Immature natural killer cell (primary cell): ENCODE data around the gene PPM1D. TPM values are rescaled to one million over a fixed set of nuclear protein-coding genes. Genes with fewer than 3 reads are reported as not detected.
"Not testable (repeated sequence)": the region's sequence is repeated elsewhere in the genome, so short reads cannot be mapped to it uniquely, and the experiment has no call there.

Experiments
- DNase-seq, 3 donors: peaks; one replicate each; pipeline ENCODE4 v3.0.0; 2022; ENCODE audit warnings: mixed read lengths in 1 of 3
- H3K27ac Mint-ChIP-seq, 6 donors: one replicate each; pipeline ENCODE4 v1.8.0; 2020; ENCODE audit warnings: mixed read lengths in 6 of 6, mild to moderate bottlenecking in 5 of 6, inconsistent platforms in 4 of 6, moderate library complexity in 3 of 6
- H3K27me3 Mint-ChIP-seq, 3 donors: one replicate each; pipeline ENCODE4 v1.8.0; 2020 to 2021; ENCODE audit warnings: low read depth in 3 of 3, mild to moderate bottlenecking in 3 of 3, mixed read lengths in 3 of 3, moderate library complexity in 3 of 3, inconsistent platforms in 1 of 3
- H3K36me3 Mint-ChIP-seq, 3 donors: one replicate each; pipeline ENCODE4 v1.8.0; 2020; ENCODE audit warnings: mixed read lengths in 3 of 3, inconsistent platforms in 2 of 3, mild to moderate bottlenecking in 2 of 3
- H3K4me1 Mint-ChIP-seq, 2 donors: one replicate each; pipeline ENCODE4 v1.8.0; 2020; ENCODE audit warnings: inconsistent platforms in 2 of 2, mild to moderate bottlenecking in 2 of 2, mixed read lengths in 2 of 2, moderate library complexity in 1 of 2
- H3K4me3 Mint-ChIP-seq, 5 donors: one replicate each; pipeline ENCODE4 v1.8.0; 2020; ENCODE audit warnings: mild to moderate bottlenecking in 5 of 5, mixed read lengths in 5 of 5, inconsistent platforms in 3 of 5, moderate library complexity in 3 of 5
- H3K9me3 Mint-ChIP-seq, 6 donors: one replicate each; pipeline ENCODE4 v1.8.0; 2020; ENCODE audit warnings: mild to moderate bottlenecking in 6 of 6, mixed read lengths in 6 of 6, inconsistent platforms in 4 of 6, moderate library complexity in 3 of 6
- polyA plus RNA-seq, 3 donors: library from polyadenylated mRNA; unstranded; fragments of 300-500 nt; fragmentation: Illumina TruSeq; gene quantifications; one replicate each; pipeline ENCODE4 v1.2.3, GENCODE V29; 2021

Gene PPM1D
- polyA plus RNA-seq, 3 donors from 2014 or later, result 8.3 to 17.3 (median 8.9) TPM

DNA sequence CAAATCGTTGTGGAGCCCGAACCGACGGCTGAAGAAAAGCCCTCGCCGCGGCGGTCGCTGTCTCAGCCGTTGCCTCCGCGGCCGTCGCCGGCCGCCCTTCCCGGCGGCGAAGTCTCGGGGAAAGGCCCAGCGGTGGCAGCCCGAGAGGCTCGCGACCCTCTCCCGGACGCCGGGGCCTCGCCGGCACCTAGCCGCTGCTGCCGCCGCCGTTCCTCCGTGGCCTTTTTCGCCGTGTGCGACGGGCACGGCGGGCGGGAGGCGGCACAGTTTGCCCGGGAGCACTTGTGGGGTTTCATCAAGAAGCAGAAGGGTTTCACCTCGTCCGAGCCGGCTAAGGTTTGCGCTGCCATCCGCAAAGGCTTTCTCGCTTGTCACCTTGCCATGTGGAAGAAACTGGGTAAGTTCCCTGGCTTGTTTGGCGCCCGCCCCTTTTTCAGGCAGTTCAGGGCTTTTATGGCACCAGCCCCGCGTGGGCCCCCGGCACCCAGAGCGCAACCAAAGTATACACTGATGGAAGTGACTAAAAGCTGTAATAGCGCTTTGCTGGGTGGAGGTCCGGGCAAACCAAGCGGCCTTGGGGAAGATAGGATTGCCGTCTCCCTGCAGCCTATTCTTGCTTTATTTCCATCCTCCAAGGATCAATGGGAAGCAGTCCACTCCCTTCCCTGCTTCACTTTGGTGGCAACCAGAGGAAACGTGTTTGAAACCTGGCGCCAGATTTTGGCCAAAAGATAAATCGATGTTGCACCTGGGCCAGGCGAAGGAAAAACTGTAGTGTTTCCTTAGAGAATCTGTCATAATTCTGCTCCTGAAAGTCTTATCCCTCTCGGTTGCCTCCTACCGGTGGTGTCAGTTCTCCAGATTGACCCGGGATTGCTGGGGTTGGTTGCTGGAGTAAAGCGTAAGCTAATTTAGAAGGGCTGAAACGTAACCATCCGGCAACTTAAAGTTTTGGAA lies 775 bp downstream of the PPM1D start:
- no peaks in the 10 kb centered on the region for H3K36me3 Mint-ChIP-seq
- H3K27me3 Mint-ChIP-seq, result peaks cover 4 to 22% (median 5%) of the 10 kb centered on the region in 3 donors
- H3K4me3 Mint-ChIP-seq, result peak overlapping the region; percentile 95 to 98 (median 96)
- peak overlapping the region; percentile 83 to 97 (median 95) for H3K27ac Mint-ChIP-seq
- peaks cover 52 to 57% of the 10 kb centered on the region in 2 donors for H3K4me1 Mint-ChIP-seq
- peak; percentile 44 to 48 (median 46) for DNase-seq
- no peaks in the 10 kb centered on the region for H3K9me3 Mint-ChIP-seq

DNA sequence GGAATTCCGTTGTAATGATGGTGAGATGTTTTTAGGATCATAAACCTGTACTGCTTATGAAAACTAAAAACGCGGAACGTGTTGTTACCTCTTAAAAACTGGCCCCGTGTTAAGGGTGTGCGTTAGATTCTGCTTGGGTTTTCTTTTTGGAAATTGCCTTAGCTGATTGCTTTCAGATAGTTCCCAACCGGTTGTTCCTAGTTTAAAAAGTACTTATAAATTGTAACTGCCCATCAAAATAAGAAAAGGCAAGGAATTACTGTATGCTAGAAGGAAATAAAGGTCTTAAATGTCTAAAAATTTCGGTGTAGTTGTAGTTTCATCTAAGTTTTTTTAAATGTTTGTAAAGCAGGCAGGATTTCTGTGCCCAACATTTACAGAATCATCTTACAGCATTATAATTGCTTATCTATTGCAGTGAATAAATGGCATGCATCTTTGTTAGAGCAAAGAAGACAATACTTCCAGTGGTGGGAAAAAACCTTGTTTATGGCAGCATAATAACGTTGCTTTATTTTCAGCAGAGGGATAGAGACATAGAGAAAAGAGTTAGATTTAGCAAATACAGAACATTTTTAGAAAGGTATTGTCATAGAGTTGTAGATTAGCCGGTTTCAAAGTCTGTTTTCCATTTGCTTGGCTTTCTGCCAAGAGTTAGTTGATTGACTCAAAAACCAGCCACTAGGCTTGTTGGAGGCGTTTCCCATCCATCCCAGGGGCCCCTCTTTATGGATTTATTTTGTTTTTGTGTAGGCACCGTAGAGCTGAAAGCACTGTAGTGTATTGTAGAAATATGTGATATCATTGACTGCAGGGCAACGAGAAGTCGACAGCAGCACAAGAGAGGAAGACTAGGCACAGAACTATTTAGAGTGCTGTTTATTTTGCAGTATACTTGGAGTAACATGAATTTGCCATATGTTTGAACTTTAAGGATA lies 1.7 kb downstream of the PPM1D start:
- peak; percentile 40 to 49 (median 45) for DNase-seq
- no peaks in the 10 kb centered on the region for H3K36me3 Mint-ChIP-seq

DNA sequence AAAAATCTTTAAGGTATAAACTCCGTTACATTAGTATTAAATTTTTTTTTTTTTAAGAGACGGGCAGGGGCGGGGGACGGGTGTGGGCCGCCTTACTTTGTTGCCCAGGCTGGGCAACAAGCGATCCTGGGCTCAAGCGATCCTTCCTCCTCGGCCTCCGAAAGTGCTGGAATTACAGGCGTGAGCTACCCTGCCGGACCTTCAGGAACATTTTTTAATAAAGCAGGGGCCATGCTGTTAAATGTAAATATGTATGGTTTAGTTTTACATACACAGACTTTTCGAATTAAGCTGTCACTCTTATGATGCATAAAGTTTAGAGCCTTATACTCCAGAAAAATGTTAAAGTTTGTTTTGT lies 2.4 kb downstream of the PPM1D start:
- peaks cover 4 to 18% (median 5%) of the 10 kb centered on the region in 3 donors for H3K27me3 Mint-ChIP-seq
- DNase-seq, result no peak
- no peaks in the 10 kb centered on the region for H3K36me3 Mint-ChIP-seq
- no peaks in the 10 kb centered on the region for H3K9me3 Mint-ChIP-seq
- H3K4me3 Mint-ChIP-seq, result peak overlapping the region; percentile 94 to 98 (median 95)
- peaks cover 57 to 68% of the 10 kb centered on the region in 2 donors for H3K4me1 Mint-ChIP-seq
- peak overlapping the region in 1 of 6 donors; percentile 97 for H3K27ac Mint-ChIP-seq

More for the DNA sequence above, 1.7 kb downstream of the PPM1D start:
- peak overlapping the region; percentile 83 to 97 (median 90) for H3K27ac Mint-ChIP-seq
- no peaks in the 10 kb centered on the region for H3K9me3 Mint-ChIP-seq
- H3K4me3 Mint-ChIP-seq, result peak overlapping the region; percentile 94 to 98 (median 95)
- peaks cover 4 to 19% (median 5%) of the 10 kb centered on the region in 3 donors for H3K27me3 Mint-ChIP-seq
- H3K4me1 Mint-ChIP-seq, result peaks cover 57 to 66% of the 10 kb centered on the region in 2 donors

DNA sequence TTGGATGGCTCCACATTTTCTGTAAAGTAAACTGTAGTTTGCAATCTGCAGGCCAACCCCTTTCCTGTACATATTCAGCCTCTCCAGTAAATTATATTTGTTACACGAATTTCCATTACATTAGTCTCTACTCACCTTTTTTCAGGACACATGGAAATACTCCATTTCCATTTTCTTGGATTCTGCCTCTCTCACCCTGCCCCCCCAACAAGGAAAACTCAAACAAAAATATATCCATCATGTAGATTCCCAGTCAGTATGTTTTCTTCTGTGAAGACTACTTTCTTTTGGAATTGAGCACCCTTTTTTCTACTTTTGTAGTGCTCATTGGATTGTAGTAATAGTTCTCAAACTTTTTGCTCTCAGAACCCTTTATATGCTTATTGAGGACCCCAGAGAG lies 2.9 kb downstream of the PPM1D start:
- H3K4me1 Mint-ChIP-seq, result peaks cover 60 to 73% of the 10 kb centered on the region in 2 donors
- no peak overlapping the region for H3K27ac Mint-ChIP-seq
- peak overlapping the region; percentile 51 to 96 (median 68) for H3K4me3 Mint-ChIP-seq
- H3K27me3 Mint-ChIP-seq, result peaks cover 4 to 17% (median 5%) of the 10 kb centered on the region in 3 donors
- DNase-seq, result no peak
- no peaks in the 10 kb centered on the region for H3K9me3 Mint-ChIP-seq
- H3K36me3 Mint-ChIP-seq, result no peaks in the 10 kb centered on the region

DNA sequence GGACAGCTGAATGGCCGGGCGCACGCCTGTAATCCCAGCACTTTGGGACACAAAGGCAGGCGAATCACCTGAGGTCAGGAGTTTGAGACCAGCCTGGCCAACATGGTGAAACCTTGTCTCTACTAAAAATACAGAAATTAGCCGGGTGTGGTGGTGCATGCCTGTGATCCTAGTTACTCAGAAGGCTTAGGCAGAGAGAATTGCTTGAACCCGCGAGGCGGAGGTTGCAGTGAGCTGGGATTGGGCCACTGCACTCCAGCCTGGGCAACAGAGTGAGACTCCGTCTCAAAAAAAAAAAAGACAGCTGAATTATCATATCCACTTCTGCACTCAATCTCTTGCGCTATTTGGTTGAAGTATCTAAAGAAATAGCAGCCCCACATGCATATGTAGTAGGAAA lies 3.5 kb downstream of the PPM1D start:
- peak overlapping the region in 3 of 5 donors; percentile 2 to 36 (median 13) for H3K4me3 Mint-ChIP-seq
- not testable (repeated sequence) for H3K9me3 Mint-ChIP-seq, H3K27ac Mint-ChIP-seq, DNase-seq, H3K36me3 Mint-ChIP-seq
- H3K4me1 Mint-ChIP-seq, result peaks cover 56 to 74% of the 10 kb centered on the region in 2 donors
- peaks cover 4 to 17% (median 5%) of the 10 kb centered on the region in 3 donors for H3K27me3 Mint-ChIP-seq

DNA sequence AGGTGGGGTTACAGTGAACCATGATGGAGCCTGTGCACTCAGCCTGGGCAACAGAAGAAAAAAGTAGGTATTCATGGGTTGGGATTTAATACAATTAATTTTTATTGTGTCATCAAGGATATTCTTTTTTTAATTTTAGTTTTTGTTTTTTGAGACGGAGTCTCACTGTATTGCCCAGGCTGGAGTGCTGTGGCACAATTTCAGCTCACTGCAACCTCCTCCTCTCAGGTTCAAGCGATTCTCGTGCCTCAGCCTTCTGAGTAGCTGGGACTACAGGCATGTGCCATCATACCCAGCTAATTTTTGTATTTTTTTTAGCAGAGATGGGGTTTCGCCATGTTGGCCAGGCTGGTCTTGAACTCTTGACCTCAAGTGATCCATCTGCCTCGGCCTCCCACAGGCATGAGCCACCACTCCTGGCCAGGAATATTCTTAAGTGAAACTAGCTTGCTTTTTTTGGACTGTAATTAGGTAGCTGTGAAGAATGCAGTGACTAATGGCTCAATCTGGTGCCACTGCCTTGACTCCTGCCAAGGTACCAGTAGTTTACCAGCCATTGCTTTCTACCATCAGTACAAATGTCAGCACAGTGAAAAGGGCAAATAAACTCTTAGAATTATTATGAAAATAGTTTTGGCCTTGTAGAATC lies 4.8 kb downstream of the PPM1D start:
- no peak for DNase-seq
- no peaks in the 10 kb centered on the region for H3K9me3 Mint-ChIP-seq
- peaks cover 3 to 9% (median 5%) of the 10 kb centered on the region in 3 donors for H3K27me3 Mint-ChIP-seq
- H3K36me3 Mint-ChIP-seq, result no peaks in the 10 kb centered on the region
- H3K4me1 Mint-ChIP-seq, result peaks cover 47 to 65% of the 10 kb centered on the region in 2 donors
- H3K4me3 Mint-ChIP-seq, result no peak overlapping the region
- H3K27ac Mint-ChIP-seq, result peak overlapping the region in 1 of 6 donors; percentile 46

DNA sequence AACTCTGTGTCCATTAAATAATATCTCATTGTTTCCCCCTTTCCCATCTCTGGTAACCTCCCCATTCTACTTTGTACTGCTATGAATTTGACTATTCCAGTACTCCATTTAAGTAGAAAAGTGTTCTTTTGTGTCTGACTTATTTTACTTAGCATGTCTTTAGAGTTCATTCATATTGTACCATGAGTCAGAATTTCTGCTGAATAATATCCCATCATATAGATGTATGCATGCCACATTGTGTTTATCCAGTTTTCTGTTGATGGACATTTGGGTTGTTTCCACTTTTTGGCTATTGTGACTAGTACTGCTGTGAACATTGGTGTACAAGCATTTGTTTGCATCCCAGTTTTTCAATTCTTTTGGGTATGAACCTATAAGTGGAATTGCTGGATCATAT lies 6.0 kb downstream of the PPM1D start:
- Mint-ChIP-seq H3K9me3 (no peaks in the 10 kb centered on the region), H3K36me3 (no peaks in the 10 kb centered on the region), H3K4me1 (peaks cover 50 to 67% of the 10 kb centered on the region in 2 donors), H3K27ac (peak overlapping the region in 1 of 6 donors; percentile 32), H3K4me3 (no peak overlapping the region), H3K27me3 (peaks cover 0 to 2% (median 0%) of the 10 kb centered on the region in 3 donors)
- DNase-seq, result no peak

DNA sequence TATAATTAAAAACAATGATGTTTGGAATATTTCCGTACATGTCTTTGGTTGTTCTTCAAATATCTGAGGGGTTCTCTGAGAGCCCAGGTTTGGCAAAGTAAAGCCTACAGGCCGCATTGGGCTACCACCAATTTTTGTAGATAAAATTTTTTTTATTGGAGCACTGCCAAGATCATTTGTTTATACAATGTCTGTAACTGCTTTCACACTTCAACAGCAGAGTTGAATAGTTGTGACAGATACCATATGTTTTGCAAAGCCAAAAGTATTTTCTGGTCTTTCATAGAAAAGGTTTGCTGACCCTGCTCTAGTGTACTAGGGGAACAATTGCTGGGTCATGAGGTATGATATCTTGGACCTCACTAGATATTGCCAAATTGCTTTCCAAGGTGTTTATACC lies 10.5 kb downstream of the PPM1D start:
- H3K4me3 Mint-ChIP-seq, result no peak overlapping the region
- H3K27me3 Mint-ChIP-seq, result peaks cover 0 to 1% (median 0%) of the 10 kb centered on the region in 3 donors
- H3K9me3 Mint-ChIP-seq, result no peaks in the 10 kb centered on the region
- H3K36me3 Mint-ChIP-seq, result peaks cover 0 to 3% (median 0%) of the 10 kb centered on the region in 3 donors
- no peak overlapping the region for H3K27ac Mint-ChIP-seq
- no peak for DNase-seq
- H3K4me1 Mint-ChIP-seq, result peaks cover 25 to 47% of the 10 kb centered on the region in 2 donors

DNA sequence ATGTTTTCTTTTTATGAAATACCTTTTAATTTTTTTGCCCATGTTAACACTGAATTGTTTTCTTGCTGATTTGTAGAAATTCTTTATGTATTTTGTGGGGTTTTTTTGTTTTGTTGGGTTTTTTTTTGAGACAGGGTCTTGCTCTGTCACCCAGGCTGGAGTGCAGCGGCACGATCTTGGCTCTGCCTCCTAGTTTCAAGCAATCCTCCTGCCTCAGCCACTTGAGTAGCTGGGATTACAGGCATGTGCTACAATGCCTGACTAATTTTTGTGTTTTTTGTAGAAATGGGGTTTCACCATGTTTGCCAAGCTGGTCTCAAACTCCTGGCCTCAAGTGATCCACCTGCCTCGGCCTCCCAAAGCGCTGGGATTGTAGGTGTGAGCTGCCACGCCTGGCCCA lies 11.3 kb downstream of the PPM1D start:
- H3K27ac Mint-ChIP-seq, H3K9me3 Mint-ChIP-seq, H3K36me3 Mint-ChIP-seq, H3K4me3 Mint-ChIP-seq, H3K27me3 Mint-ChIP-seq, DNase-seq: not testable (repeated sequence)
- H3K4me1 Mint-ChIP-seq, result peaks cover 20 to 40% of the 10 kb centered on the region in 2 donors

DNA sequence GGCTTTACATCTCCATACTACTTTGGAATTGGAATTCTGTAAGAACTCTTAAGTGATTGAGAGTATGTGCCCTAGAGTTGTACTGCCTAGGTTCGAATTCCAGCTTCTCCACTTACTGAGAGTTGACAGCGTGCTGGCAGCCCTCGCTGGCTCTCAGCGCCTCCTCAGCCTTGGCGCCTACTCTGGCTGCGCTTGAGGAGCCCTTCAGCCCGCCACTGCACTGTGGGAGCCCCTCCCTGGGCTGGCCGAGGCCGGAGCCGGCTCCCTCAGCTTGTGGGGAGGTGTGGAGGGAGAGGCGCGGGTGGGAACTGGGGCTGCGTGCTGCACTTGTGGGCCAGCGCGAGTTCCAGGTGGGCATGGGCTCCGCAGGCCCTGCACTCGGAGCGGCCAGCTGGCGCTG lies 13.3 kb downstream of the PPM1D start:
- H3K4me1 Mint-ChIP-seq, result peaks cover 22 to 34% of the 10 kb centered on the region in 2 donors

DNA sequence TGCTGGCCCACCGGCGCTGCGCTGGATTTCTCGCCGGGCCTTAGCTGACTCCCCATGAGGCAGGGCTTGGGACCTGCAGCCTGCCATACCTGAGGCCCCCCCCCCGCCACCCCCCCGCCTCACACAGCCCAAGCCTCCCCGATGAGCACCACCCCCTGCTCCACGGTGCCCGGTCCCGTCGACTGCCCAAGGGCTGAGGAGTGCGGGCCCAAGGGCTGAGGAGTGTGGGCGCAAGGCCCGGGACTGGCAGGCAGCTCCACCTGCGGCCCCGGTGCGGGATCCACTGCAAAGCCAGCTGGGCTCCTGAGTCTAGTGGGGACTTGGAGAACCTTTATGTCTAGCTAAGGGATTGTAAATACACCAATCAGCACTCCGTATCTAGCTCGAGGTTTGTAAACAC lies 13.8 kb downstream of the PPM1D start:
- DNase-seq, H3K27me3 Mint-ChIP-seq, H3K9me3 Mint-ChIP-seq, H3K27ac Mint-ChIP-seq, H3K4me3 Mint-ChIP-seq, H3K36me3 Mint-ChIP-seq: not testable (repeated sequence)
- peaks cover 26 to 39% of the 10 kb centered on the region in 2 donors for H3K4me1 Mint-ChIP-seq

More for the DNA sequence above, 13.3 kb downstream of the PPM1D start:
- Mint-ChIP-seq H3K4me3 (no peak overlapping the region), H3K36me3 (peaks cover 0 to 3% (median 0%) of the 10 kb centered on the region in 3 donors), H3K9me3 (no peaks in the 10 kb centered on the region), H3K27me3 (peaks cover 0 to 1% (median 0%) of the 10 kb centered on the region in 3 donors), H3K27ac (no peak overlapping the region)
- DNase-seq, result no peak

DNA sequence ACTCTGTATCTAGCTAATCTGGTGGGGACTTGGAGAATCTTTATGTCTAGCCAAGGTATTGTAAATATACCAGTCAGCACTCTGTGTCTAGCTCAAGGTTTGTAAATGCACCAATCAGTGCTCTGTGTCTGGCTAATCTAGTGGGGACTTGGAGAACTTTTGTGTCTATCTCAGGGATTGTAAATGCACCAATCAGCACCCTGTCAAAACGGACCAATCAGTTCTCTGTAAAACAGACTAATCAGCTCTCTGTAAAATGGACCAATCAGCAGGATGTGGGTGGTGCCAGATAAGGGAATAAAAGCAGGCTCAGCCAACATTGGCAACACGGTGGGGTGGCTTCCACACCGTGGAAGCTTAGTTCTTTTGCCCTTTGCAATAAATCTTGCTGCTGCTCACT lies 14.3 kb downstream of the PPM1D start:
- Mint-ChIP-seq H3K27ac (peak overlapping the region in 1 of 6 donors; percentile 57), H3K4me1 (peaks cover 31 to 44% of the 10 kb centered on the region in 2 donors)
- not testable (repeated sequence) for H3K4me3 Mint-ChIP-seq

DNA sequence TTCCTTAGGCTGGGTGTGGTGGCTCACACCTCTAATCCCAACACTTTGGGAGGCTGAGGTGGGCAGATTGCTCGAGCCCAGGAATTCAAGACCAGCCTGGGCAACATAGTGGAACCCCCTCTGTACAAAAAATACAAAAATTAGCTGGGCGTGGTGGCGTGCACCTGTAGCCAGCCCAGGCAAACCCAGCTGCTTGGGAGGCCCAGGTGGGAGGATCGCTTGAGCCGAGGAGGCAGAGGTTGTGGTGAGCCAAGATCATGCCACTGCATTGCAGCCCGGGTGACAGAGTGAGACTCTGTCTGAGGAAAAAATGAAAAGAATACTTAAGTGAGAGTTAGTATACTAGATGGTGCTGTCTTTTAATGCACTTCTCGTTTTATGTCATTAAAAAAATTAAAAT lies 15.1 kb downstream of the PPM1D start:
- H3K36me3 Mint-ChIP-seq, result peaks cover 0 to 3% (median 0%) of the 10 kb centered on the region in 3 donors
- H3K4me1 Mint-ChIP-seq, result peaks cover 35 to 50% of the 10 kb centered on the region in 2 donors
- no peak overlapping the region for H3K27ac Mint-ChIP-seq
- no peaks in the 10 kb centered on the region for H3K9me3 Mint-ChIP-seq
- peaks cover 0 to 1% (median 0%) of the 10 kb centered on the region in 3 donors for H3K27me3 Mint-ChIP-seq
- no peak for DNase-seq
- H3K4me3 Mint-ChIP-seq, result no peak overlapping the region

More for the DNA sequence above, 14.3 kb downstream of the PPM1D start:
- DNase-seq, H3K9me3 Mint-ChIP-seq, H3K27me3 Mint-ChIP-seq, H3K36me3 Mint-ChIP-seq: not testable (repeated sequence)
